A549 treated with dexamethasone at 1 μM for 4 hours (cell line): Measurements from ENCODE around the gene KRT10. TPM values are rescaled to one million over a fixed set of nuclear protein-coding genes. Genes with fewer than 3 reads are reported as not detected.

Experiments used
- total RNA-seq: library from RNA; stranded (reverse); fragments of 200-300 nt; extraction: Qiagen RNA extraction; gene quantifications from 5 replicates; pipeline ENCODE4 v1.2.3, GENCODE V29; 2022

The KRT10 gene
- 66.5 to 79.2 TPM (median 70.8 TPM) in 5 replicates for total RNA-seq

GRCh38 chr17:40822132-40822812, at the start of gene KRT10:
Gene KRT10, minus strand, starts transcription at chr17:40822614. Its CDS starts 29 bp downstream, at chr17:40822585.

GRCh38 chr17:40866838-40867237, 44.4 kb upstream of the KRT10 start, which contains the start of gene KRT12:
Gene KRT12, minus strand, starts transcription at chr17:40867223. Its CDS starts 37 bp downstream, at chr17:40867186.

GRCh38 chr17:40799859-40800258, 22.6 kb downstream of the KRT10 start, which contains the start of gene KRT28:
Gene KRT28, minus strand, starts transcription at chr17:40799959. Its CDS starts 66 bp downstream, at chr17:40799893.

GRCh38 chr17:40782450-40782849, 40.0 kb downstream of the KRT10 start, which contains the start of gene KRT27:
Gene KRT27, minus strand, starts transcription at chr17:40782550. Its CDS starts 57 bp downstream, at chr17:40782493.

GRCh38 chr17:40772101-40772500, 50.3 kb downstream of the KRT10 start, which contains the start of gene KRT26:
Gene KRT26, minus strand, starts transcription at chr17:40772201. Its CDS starts 88 bp downstream, at chr17:40772113.

Other genes starting within 250 kb of the KRT10 start
- 103 to 120 TPM (median 112 TPM) in 5 replicates for gene SMARCE1, start 174.8 kb downstream of the KRT10 start, total RNA-seq
- 0.25 to 0.51 TPM (median 0.38 TPM) in 5 replicates for gene KRT222, start 157.4 kb downstream of the KRT10 start, total RNA-seq
- not detected in 5 replicates for gene KRT24, start 118.9 kb downstream of the KRT10 start, total RNA-seq
- gene KRT25, start 67.3 kb downstream of the KRT10 start, total RNA-seq: not detected in 5 replicates
- not detected in 5 replicates for gene KRT26, start 50.4 kb downstream of the KRT10 start, total RNA-seq
- gene KRT27, start 40.1 kb downstream of the KRT10 start, total RNA-seq: 0.18 TPM in 1 of 5 replicates, not detected in the others
- not detected in 5 replicates for gene KRT28, start 22.7 kb downstream of the KRT10 start, total RNA-seq
- gene KRT12, start 44.6 kb upstream of the KRT10 start, total RNA-seq: not detected in 5 replicates
- 0.11 to 0.49 TPM (median 0.19 TPM) in 5 replicates for gene KRT20, start 62.6 kb upstream of the KRT10 start, total RNA-seq
- gene KRT23, start 115.0 kb upstream of the KRT10 start, total RNA-seq: 0.07 to 0.18 TPM (median 0.08 TPM) in 5 replicates
- gene KRT39, start 144.3 kb upstream of the KRT10 start, total RNA-seq: not detected in 5 replicates
- not detected in 5 replicates for gene KRT40, start 161.7 kb upstream of the KRT10 start, total RNA-seq
- gene KRTAP3-3, start 171.6 kb upstream of the KRT10 start, total RNA-seq: not detected in 5 replicates
- 0.16 to 0.41 TPM (median 0.28 TPM) in 4 of 5 replicates, not detected in the other for gene KRTAP3-2, start 177.3 kb upstream of the KRT10 start, total RNA-seq
- gene KRTAP3-1, start 186.5 kb upstream of the KRT10 start, total RNA-seq: not detected in 5 replicates
- gene KRTAP1-5, start 204.6 kb upstream of the KRT10 start, total RNA-seq: not detected in 5 replicates
- gene KRTAP1-4, start 207.6 kb upstream of the KRT10 start, total RNA-seq: not detected in 5 replicates
- not detected in 5 replicates for gene KRTAP1-3, start 212.3 kb upstream of the KRT10 start, total RNA-seq
- not detected in 5 replicates for gene KRTAP1-1, start 218.8 kb upstream of the KRT10 start, total RNA-seq
- not detected in 5 replicates for gene KRTAP2-1, start 224.7 kb upstream of the KRT10 start, total RNA-seq
- gene KRTAP2-2, start 232.6 kb upstream of the KRT10 start, total RNA-seq: not detected in 5 replicates
- gene KRTAP2-3, start 237.5 kb upstream of the KRT10 start, total RNA-seq: 0.18 TPM in 1 of 5 replicates, not detected in the others
- gene KRTAP2-4, start 243.3 kb upstream of the KRT10 start, total RNA-seq: not detected in 5 replicates